Amniotic stem cell (primary cell): ENCODE data around the gene IGFBP7.

ENCODE experiments used
- DNase-seq: peaks from one replicate; lab custom pipeline; 2025; lab: John Stamatoyannopoulos, UW

Gene IGFBP7

GRCh38 chr4:57131849-57132742, 21.9 kb upstream of the IGFBP7 start:
- no peak for DNase-seq

DNA sequence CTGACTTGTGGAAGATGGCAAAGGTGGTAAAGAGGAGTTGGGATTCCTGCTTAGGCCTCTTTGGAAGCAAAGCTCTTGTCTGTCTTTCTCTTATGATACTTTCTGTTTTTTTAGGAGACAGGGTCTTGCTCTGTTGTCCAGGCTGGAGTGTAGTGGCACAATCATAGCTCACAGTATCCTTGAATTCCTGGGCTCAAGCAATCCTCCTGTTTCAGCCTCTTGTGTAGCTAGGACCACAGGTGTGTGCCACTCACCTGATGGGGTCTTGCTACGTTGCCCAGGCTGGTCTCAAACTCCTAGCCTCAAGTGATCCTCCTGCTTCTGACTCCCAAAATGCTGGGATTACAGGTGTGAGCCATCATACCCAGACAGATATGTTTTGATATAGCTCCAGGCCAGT, 19.3 kb upstream of the IGFBP7 start:
- no peak for DNase-seq

DNA sequence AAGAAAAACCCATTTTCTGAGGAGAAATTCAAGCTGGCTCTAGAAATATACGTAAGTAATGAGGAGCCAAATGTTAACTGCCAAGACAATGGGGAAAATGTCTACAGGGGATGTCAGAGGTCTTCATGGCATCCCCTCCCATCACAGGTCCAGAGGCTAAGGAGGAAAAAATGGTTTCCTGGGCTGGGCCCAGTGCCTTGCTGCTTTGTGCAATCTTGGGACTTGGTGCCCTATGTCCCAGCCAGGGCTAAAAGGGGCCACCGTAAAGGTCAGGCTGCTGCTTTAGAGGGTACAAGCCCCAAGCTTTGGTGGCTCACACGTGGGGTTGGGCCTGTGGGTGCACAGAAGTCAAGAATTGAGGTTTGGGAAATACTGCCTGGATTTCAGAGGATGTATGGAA, 17.2 kb upstream of the IGFBP7 start:
- no peak for DNase-seq

GRCh38 chr4:57125996-57126395, 15.8 kb upstream of the IGFBP7 start:
- no peak for DNase-seq

DNA sequence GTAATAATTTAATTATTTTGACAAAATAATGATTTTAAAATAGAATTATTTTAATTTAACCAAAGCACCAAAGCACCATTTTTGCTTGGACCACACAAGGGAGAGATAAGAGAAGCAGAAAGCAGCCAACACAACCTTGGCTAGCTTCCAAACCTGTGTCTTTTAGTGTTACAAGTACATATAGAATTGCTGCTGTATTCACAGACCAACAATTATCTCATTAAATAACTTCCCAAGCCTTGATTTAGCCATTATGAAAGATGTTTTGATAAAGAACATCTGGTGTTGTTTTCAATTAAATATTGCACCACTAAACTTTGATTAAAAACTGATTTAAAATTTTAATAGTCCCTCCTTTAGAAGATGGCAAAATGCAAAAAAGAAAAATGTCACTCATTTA, 14.0 kb upstream of the IGFBP7 start:
- DNase-seq: no peak

GRCh38 chr4:57122959-57123358, 12.8 kb upstream of the IGFBP7 start:
- DNase-seq: no peak

DNA sequence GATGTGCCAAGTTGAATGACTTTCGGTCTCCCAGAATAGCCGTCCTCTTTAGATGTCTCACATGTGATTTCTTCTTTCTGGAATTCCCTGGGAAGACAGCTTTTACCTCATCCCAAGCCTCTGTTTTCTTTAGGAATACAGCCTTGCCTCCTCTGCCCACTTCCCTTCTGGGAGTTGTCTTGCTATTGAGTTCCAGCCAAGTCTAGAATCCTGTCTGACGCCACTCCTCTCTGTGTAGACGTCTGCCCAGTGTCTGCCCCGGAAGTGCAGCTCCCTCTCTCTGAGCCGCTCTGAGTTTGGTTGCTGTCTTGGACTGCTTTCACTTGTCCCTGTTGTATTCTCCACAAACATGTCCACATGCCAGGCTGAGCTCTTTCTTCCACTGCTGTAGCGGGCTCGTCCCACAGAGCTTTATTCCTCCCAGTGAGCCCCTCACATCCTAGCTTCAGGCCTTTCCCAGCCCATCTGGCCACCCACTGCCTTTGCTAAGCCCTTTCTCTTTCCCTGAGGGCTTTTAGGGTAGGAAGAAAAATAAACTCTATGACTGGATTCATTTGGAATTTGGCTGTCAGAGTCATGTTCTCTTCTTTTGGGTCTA, 9.0 kb upstream of the IGFBP7 start:
- peak; percentile 96 for DNase-seq

- DNase-seq: no peak
Observed at GRCh38 chr4:57117491-57117890, 7.3 kb upstream of the IGFBP7 start.

DNA sequence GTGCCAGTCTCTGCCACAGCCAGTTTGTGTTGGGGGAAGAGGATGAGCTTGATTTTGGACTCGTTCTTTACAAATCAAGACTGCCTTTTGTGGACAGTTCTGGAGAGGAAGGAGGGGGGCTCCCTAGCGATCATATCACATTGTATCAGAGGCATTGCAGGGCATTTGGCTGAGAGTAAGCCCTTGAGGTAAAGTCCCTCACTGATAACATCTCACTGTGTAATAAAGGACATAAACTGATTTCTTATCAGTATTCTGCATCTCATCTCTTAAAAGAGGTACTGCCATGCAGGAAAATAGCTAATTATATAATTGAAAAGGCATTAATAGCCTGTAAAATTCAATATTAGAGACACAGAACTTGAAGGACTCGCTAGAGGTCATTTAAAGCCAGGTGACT, 6.1 kb upstream of the IGFBP7 start:
- no peak for DNase-seq

GRCh38 chr4:57114973-57115372, 4.8 kb upstream of the IGFBP7 start:
- DNase-seq: no peak

- DNase-seq: no peak
Observed at GRCh38 chr4:57113870-57114269, 3.7 kb upstream of the IGFBP7 start.

- DNase-seq: peak; percentile 43
Observed at GRCh38 chr4:57110640-57111511, 691 bp upstream of the IGFBP7 start.

DNA sequence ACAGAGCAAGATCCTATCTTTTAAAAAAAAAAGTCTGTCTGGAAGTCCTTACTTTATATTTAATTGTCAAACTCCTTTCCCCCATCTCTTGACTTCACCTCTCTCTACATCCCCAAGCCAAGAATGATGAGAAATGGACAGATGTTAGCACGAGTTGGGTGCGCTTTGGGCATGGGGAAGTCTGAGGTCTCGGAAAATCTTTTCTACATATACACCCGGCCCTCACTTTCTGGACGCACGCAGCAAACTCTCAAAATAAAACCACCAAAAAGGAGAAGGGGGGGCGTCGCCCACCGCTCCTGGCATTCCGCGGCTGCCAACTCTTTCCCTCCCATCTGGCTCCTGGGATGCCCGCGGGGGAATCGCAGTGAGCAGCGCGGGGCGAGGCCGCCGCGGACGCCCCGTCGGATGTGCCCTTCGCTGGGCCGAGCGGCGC, 756 bp downstream of the IGFBP7 start:
- no peak for DNase-seq

- no peak for DNase-seq
Observed at GRCh38 chr4:57106181-57106580, 4.0 kb downstream of the IGFBP7 start.

- DNase-seq: no peak
Observed at GRCh38 chr4:57104706-57105560, 5.3 kb downstream of the IGFBP7 start.

GRCh38 chr4:57103051-57103450, 7.1 kb downstream of the IGFBP7 start:
- no peak for DNase-seq

DNA sequence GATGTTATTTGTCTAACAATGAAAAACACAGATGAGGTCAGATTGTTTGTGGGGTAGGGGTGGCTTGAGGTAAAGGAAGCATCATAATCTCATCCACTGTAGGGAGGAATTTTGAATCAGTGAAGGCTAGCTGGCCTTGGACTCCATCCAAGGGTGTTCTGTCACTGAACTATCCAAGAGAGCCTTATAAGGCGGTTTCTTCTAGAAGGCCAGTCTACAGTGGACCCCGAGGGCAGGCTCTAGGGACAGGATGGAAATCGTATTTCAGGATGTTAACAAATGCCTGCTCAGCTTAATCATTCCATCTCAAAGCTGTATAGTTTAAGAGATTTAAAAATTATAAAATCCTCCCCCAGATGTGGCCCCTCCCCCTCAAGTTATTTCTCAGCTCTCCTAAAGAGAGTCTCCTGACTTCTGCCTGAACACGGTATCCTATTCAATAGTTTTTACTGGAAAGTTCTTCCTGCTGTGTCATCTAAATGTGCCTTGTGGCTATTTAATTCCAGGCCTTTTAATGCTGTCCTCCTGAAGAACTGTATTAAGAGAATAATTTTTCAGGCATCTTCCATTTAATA, 8.0 kb downstream of the IGFBP7 start:
- DNase-seq: peak; percentile 47

- DNase-seq: no peak
Observed at GRCh38 chr4:57100979-57101651, 9.1 kb downstream of the IGFBP7 start.

DNA sequence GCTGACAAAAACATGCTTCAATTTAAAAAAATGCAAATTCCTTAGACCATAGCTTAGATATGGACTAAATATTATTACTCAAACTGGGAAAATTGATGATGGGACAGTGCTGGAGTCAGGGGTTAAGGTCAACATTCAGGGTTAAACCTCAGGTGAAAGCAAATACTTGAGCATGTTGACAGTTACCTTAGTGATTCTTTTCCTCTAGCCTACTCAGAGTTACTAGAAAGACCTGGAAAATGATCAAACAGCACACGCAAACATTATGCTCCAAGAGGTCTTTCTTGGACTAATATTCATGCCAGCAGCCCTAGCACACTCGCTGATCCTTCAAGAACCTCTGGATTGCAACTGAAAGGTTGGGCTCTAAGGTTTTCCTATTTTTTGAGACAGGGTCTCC, 10.8 kb downstream of the IGFBP7 start:
- DNase-seq: no peak

- DNase-seq: no peak
Observed at GRCh38 chr4:57098941-57099340, 11.2 kb downstream of the IGFBP7 start.

DNA sequence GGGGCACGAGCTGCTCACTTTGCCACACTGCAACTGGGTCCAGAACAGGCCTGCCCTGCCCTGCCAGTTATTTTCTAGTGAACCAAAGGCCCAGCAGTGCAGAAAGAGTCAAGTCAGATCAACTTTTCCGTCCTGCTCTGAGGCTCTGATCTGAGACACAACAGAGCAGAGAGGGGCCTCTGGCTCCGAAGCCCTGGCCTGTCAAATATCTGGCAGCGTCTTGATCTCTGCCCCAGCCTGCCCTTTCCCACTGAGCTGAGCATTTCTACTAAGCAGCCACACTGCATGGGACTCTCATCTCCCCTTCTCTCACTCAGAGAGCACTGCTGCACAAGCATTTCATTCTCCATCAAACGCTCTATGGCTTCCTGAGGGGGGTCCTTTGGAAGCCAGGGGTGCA, 11.8 kb downstream of the IGFBP7 start:
- DNase-seq: no peak
